ENCODE measurements around the gene CBARP. TPM values are rescaled to one million over a fixed set of nuclear protein-coding genes. Genes with fewer than 3 reads are reported as not detected.

Gene CBARP
- polyA plus RNA-seq, 12 donors: 0.65 to 2.2 (median 1.1) TPM; not detected in 2

GRCh38 chr19:1239796-1240737 lies 2.3 kb upstream of the CBARP start:
- peak; percentile 89 for DNase-seq

GRCh38 chr19:1239420-1239795 lies 1.6 kb upstream of the CBARP start:
- DNase-seq: no peak

GRCh38 chr19:1238369-1239303 lies 831 bp upstream of the CBARP start:
- no peak for DNase-seq

- DNase-seq: no peak
Observed at GRCh38 chr19:1237027-1237659, 662 bp downstream of the CBARP start.

- DNase-seq: no peak
Observed at GRCh38 chr19:1236576-1236975, 1.2 kb downstream of the CBARP start.

GRCh38 chr19:1235625-1236538 lies 1.9 kb downstream of the CBARP start:
- no peak for DNase-seq

GRCh38 chr19:1234955-1235380 lies 2.8 kb downstream of the CBARP start:
- no peak for DNase-seq

GRCh38 chr19:1234051-1234954 lies 3.5 kb downstream of the CBARP start:
- DNase-seq: no peak

GRCh38 chr19:1233115-1233667 lies 4.6 kb downstream of the CBARP start:
- no peak for DNase-seq

GRCh38 chr19:1232652-1233072 lies 5.1 kb downstream of the CBARP start:
- no peak for DNase-seq

- DNase-seq: no peak
Observed at GRCh38 chr19:1231729-1232637, 5.8 kb downstream of the CBARP start.

- no peak for DNase-seq
Observed at GRCh38 chr19:1230783-1231489, 6.9 kb downstream of the CBARP start.

- DNase-seq: no peak
Observed at GRCh38 chr19:1229924-1230782, 7.7 kb downstream of the CBARP start.

GRCh38 chr19:1229056-1229923 lies 8.5 kb downstream of the CBARP start:
- DNase-seq: no peak

- no peak for DNase-seq
Observed at GRCh38 chr19:1228161-1228957, 9.4 kb downstream of the CBARP start.
